Nephron progenitor cell (in vitro differentiated cells): ENCODE results near the gene PSTPIP1.

ENCODE experiments used
- DNase-seq: peaks from one replicate; pipeline ENCODE4 v3.0.0; 2021
- H3K27ac Mint-ChIP-seq: 2 replicates; pipeline ENCODE4 v1.8.0; 2021; ENCODE audit warnings: mild to moderate bottlenecking, moderate library complexity, mixed read lengths
- H3K27me3 Mint-ChIP-seq: 2 replicates; pipeline ENCODE4 v1.8.0; 2021; ENCODE audit warnings: mild to moderate bottlenecking, low read depth, mixed read lengths; ENCODE audit not compliant: poor library complexity
- H3K36me3 Mint-ChIP-seq: 2 replicates; pipeline ENCODE4 v1.8.0; 2021; ENCODE audit warnings: low read depth, mixed read lengths
- H3K4me1 Mint-ChIP-seq: 2 replicates; pipeline ENCODE4 v1.8.0; 2021; ENCODE audit warnings: mixed read lengths
- H3K4me3 Mint-ChIP-seq: 2 replicates; pipeline ENCODE4 v1.8.0; 2021; ENCODE audit warnings: mild to moderate bottlenecking, moderate library complexity, mixed read lengths
- H3K9me3 Mint-ChIP-seq: 2 replicates; pipeline ENCODE4 v1.8.0; 2021; ENCODE audit warnings: mild to moderate bottlenecking, moderate library complexity, mixed read lengths
- TF ChIP-seq, protein P1 (sequence below): fragments of 200-600 bp; sonication (generic); IDR thresholded peaks from 2 replicates; pipeline ENCODE4 v1.5.0; 2021; ENCODE audit warnings: antibody characterized with exemption

PSTPIP1 gene

DNA sequence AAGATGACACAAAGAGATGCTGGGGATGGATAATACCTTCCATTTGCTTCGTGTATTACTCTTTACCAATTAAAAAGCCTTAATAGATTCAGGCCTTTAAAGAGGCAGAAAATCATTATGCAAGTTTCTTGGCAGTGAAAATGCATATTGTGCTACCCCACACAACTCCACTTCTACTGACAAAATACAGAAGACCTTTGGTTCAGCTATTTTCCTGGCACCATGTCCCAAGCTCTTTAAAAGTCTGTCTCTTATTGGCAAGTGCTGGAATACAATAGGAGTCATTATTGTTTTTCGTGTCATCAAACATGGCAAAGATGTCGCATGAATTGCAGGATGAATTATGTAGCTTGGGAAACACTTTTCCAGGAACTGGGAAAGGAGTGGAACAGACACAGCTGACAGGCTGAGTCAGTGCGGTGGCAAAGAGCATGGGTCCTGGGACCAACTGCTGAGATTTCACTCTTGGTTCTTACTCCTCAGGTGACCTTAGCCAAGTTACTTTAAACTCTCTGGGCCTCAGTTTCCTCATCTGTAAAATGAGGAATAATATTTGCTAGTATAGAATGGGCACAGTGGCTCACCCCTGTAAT, 81.5 kb downstream of the PSTPIP1 start:
- H3K27ac Mint-ChIP-seq = no peak overlapping the region
- no peak for DNase-seq
- TF ChIP-seq, protein P1, sequence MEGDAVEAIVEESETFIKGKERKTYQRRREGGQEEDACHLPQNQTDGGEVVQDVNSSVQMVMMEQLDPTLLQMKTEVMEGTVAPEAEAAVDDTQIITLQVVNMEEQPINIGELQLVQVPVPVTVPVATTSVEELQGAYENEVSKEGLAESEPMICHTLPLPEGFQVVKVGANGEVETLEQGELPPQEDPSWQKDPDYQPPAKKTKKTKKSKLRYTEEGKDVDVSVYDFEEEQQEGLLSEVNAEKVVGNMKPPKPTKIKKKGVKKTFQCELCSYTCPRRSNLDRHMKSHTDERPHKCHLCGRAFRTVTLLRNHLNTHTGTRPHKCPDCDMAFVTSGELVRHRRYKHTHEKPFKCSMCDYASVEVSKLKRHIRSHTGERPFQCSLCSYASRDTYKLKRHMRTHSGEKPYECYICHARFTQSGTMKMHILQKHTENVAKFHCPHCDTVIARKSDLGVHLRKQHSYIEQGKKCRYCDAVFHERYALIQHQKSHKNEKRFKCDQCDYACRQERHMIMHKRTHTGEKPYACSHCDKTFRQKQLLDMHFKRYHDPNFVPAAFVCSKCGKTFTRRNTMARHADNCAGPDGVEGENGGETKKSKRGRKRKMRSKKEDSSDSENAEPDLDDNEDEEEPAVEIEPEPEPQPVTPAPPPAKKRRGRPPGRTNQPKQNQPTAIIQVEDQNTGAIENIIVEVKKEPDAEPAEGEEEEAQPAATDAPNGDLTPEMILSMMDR = no peak
- H3K4me1 Mint-ChIP-seq = peaks cover 24% of the 10 kb centered on the region
- H3K4me3 Mint-ChIP-seq = no peak overlapping the region
- peaks cover 11% of the 10 kb centered on the region for H3K27me3 Mint-ChIP-seq
- H3K36me3 Mint-ChIP-seq = peaks cover 4% of the 10 kb centered on the region
- H3K9me3 Mint-ChIP-seq = peaks cover 6% of the 10 kb centered on the region

DNA sequence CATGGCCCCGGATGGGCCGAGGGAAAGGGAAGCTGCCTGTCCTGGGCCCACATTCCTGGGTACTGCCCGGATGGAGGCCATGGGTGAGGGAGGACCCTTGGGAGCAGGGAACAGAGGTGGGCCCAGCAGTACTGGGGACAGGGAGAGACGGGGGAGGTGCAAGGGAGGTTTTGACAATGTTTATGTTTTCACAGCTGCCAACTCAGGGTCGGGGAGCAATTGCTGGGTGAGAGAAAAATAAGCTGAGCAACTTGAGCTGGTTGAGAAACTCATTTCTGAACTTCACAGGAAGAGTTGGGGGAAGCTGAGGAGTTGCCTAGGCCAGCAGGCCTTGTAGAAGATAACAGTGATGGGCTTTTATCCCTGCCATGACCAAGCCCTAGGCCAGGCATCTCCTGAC, 87.0 kb downstream of the PSTPIP1 start:
- DNase-seq = no peak
- H3K9me3 Mint-ChIP-seq = peaks cover 7% of the 10 kb centered on the region
- peaks cover 3% of the 10 kb centered on the region for H3K27me3 Mint-ChIP-seq
- peak overlapping the region; percentile 23 for H3K4me3 Mint-ChIP-seq
- H3K27ac Mint-ChIP-seq = peak overlapping the region; percentile 96
- TF ChIP-seq, protein P1 = no peak
- H3K36me3 Mint-ChIP-seq = peaks cover 4% of the 10 kb centered on the region
- peaks cover 46% of the 10 kb centered on the region for H3K4me1 Mint-ChIP-seq

DNA sequence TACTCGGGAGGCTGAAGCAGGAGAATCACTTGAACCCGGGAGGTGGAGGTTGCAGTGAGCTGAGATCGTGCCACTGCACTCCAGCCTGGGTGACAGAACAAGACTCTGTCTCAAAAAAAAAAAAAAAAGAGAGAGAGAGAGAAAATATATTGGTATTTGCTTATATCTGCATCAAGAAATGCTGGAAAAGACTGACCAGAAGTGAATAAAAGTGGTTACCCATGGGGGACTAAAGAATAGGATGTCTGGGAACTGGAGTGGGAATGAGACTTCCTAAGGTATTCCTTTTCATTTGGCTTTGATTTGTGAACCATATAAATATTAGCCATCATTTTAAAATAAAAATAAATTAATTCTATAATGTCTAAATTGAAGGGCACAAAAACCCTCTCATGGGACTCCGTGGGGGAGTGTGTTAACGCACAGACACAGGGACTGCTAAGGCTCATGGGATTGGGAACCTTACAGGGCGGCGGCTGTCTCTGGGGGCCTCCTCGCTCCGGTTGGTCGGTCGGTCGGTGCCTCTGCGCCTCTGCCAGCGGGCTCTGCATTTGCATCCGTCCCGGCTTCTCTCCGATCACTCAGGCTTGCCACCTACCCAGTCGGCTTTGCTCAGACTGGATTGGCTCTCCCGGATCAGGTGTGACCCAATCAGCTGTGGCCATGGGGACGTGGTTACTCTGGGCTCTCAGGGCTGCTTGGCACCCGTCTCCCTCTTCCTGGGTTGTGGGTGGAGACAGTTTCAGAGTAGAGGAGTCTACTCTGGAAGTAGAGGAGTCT, 88.6 kb downstream of the PSTPIP1 start:
- Mint-ChIP-seq H3K27ac (peak overlapping the region; percentile 40), H3K4me1 (peaks cover 46% of the 10 kb centered on the region), H3K27me3 (peaks cover 3% of the 10 kb centered on the region), H3K4me3 (peak overlapping the region; percentile 47), H3K9me3 (peaks cover 3% of the 10 kb centered on the region), H3K36me3 (no peaks in the 10 kb centered on the region)
- peak; percentile 65 for DNase-seq
- TF ChIP-seq, protein P1 = no peak

DNA sequence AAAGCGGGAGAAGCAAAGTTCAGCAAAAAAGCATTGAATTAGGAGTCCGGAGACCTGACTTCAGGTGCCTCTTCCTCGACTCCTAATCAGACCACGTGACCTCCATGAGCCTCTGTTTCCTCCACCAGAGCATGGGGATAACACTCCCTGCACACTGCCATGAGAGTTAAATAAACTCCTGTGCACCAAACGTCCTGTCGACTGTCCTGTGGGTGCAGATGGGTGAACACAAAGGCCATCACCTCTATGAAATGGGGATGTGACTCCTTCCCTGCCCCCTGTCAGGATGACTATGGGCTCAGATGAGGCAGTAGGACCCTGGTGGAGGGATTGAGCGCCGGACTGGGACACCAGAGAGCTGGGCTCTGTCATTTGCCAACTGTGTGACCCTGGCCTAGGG, 89.5 kb downstream of the PSTPIP1 start:
- DNase-seq = no peak
- no peak overlapping the region for H3K4me3 Mint-ChIP-seq
- peaks cover 3% of the 10 kb centered on the region for H3K27me3 Mint-ChIP-seq

DNA sequence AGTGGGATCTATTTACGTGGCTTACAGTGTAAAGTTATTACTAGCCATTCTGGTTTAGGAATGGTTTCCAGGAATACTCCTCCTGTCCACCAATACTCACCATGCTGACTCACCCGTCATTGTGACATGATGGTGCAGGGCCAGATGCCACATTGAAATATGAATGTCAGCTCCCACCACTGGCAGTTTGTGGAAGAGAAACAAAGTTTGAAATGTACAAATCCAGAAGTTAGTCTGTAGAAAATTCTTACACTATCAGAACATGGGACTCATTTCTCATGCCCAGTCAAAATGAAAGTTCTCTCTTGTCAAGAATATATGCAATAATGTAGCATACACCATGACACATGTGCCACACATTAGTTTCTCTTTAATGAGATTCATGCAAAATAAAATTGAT, 90.4 kb downstream of the PSTPIP1 start:
- Mint-ChIP-seq H3K4me1 (peaks cover 46% of the 10 kb centered on the region), H3K27me3 (peaks cover 7% of the 10 kb centered on the region), H3K36me3 (no peaks in the 10 kb centered on the region), H3K9me3 (peaks cover 3% of the 10 kb centered on the region), H3K4me3 (no peak overlapping the region), H3K27ac (no peak overlapping the region)
- TF ChIP-seq, protein P1 = no peak
- no peak for DNase-seq

More for the DNA sequence above, 89.5 kb downstream of the PSTPIP1 start:
- H3K9me3 Mint-ChIP-seq = peaks cover 3% of the 10 kb centered on the region
- H3K36me3 Mint-ChIP-seq = no peaks in the 10 kb centered on the region
- peak overlapping the region; percentile 36 for H3K27ac Mint-ChIP-seq
- TF ChIP-seq, protein P1 = no peak
- peaks cover 46% of the 10 kb centered on the region for H3K4me1 Mint-ChIP-seq
